ENCODE measurements around the gene PIGN.

DNA sequence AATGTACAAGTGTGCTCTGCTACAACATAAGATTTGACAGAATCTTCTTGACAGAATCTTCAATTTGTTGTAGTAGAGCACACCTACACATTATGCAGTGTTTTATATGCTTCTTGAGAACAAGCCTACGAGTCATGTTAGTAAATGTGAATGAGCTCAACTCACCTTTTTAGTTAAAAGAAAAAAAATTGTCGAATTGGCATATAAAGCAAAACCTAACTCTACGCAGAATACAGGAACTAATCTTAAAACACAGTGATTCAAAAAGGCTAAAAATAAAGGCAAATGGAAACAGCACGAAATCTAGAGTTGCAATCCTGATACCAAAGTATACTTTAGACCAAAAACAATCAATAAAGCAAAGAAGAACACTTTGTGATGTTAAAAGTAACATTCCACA lies 87.9 kb downstream of the PIGN start:
- TF ChIP-seq CTCF (IDR thresholded peaks at IDR 0.05) (no peak), EZH2 (IDR thresholded peaks at IDR 0.05; ENCODE audit: borderline replicate concordance, insufficient read depth, low read depth, low read length, poor library complexity, severe bottlenecking) (no peak)

Measured in B cell (primary cell).